Endothelial cell of umbilical vein (primary cell): ENCODE data around the gene PABPC4L.

Source experiments
- CTCF ChIP-seq, 2 donors: IDR thresholded peaks; 1 replicate in 1 of 2; 2 replicates in 1 of 2; pipeline ENCODE4 v1.5.1; 2011; ENCODE audit warnings: low read length in 2 of 2, mild to moderate bottlenecking in 2 of 2, moderate library complexity in 2 of 2, control low read depth in 1 of 2, inconsistent platforms in 1 of 2, low read depth in 1 of 2; ENCODE audit not compliant: insufficient read depth in 1 of 2; ENCODE audit errors: extremely low read depth in 1 of 2
- EZH2 ChIP-seq: IDR thresholded peaks from 2 replicates; pipeline ENCODE4 v1.6.1; 2012; ENCODE audit warnings: borderline replicate concordance, low read depth, mild to moderate bottlenecking, moderate library complexity, low read length, inconsistent platforms; ENCODE audit not compliant: severe bottlenecking
- FOS ChIP-seq: IDR thresholded peaks from 2 replicates; pipeline ENCODE4 v1.6.1; 2011; ENCODE audit warnings: mild to moderate bottlenecking, low read length, moderate library complexity, borderline replicate concordance; ENCODE audit not compliant: insufficient read depth
- GATA2 ChIP-seq: IDR thresholded peaks from 2 replicates; pipeline ENCODE4 v1.7.0; 2011; ENCODE audit warnings: low read depth, mild to moderate bottlenecking, moderate library complexity, mixed read lengths, low read length; ENCODE audit not compliant: insufficient read length, insufficient read depth
- JUN ChIP-seq: IDR thresholded peaks from 2 replicates; pipeline ENCODE4 v1.6.1; 2011; ENCODE audit warnings: borderline replicate concordance, low read depth; ENCODE audit not compliant: insufficient read length, insufficient read depth
- MAX ChIP-seq: IDR thresholded peaks from 2 replicates; pipeline ENCODE4 v1.6.1; 2011; ENCODE audit not compliant: insufficient read depth, insufficient read length
- MYC ChIP-seq: IDR thresholded peaks from one replicate; pipeline ENCODE4 v1.6.1; 2011; ENCODE audit warnings: mild to moderate bottlenecking, low read depth, low read length
- POLR2A ChIP-seq: IDR thresholded peaks from 2 replicates; pipeline ENCODE4 v1.6.1; 2012; ENCODE audit warnings: low read depth, mild to moderate bottlenecking, control low read depth, low read length
- POLR2AphosphoS5 ChIP-seq: IDR thresholded peaks from 2 replicates; pipeline ENCODE4 v1.6.1; 2012; ENCODE audit warnings: low read depth, mild to moderate bottlenecking, control low read depth, low read length, moderate library complexity; ENCODE audit not compliant: insufficient read depth

GRCh38 chr4:134174271-134174670, 27.3 kb downstream of the PABPC4L start:
- TF ChIP-seq CTCF (IDR thresholded peaks at IDR 0.05; ENCODE audit: extremely low read depth in 1 of 2, insufficient read depth in 1 of 2, low read depth in 1 of 2, low read length in 2 of 2) (no peak), POLR2A (no peak), MAX (no peak), EZH2 (no peak), POLR2AphosphoS5 (no peak), MYC (no peak), FOS (no peak), JUN (no peak), GATA2 (no peak)
